Tibial nerve (tissue), 4 donors: ENCODE measurements around the gene PRDM13. TPM values are rescaled to one million over a fixed set of nuclear protein-coding genes. Genes with fewer than 3 reads are reported as not detected.

ENCODE experiments used
- DNase-seq, 2 donors: peaks; one replicate each; pipeline ENCODE4 v3.0.0-alpha.2; 2019; ENCODE audit warnings: low spot score in 2 of 2
- H3K27ac ChIP-seq, 4 donors: fragments of 200-600 bp; sonication (generic) in 3 of 4; one replicate each; pipeline ENCODE4 v1.5.1; 2017 to 2019; ENCODE audit warnings: mild to moderate bottlenecking in 1 of 4
- H3K27me3 ChIP-seq, 2 donors: fragments of 200-600 bp; sonication (generic) in 1 of 2; one replicate each; pipeline versions ENCODE4 v1.5.1 to v1.6.0; 2017 to 2019
- H3K36me3 ChIP-seq, 3 donors: fragments of 200-600 bp; sonication (generic); one replicate each; pipeline ENCODE4 v1.5.1; 2018 to 2019
- H3K4me1 ChIP-seq, 4 donors: fragments of 200-600 bp; sonication (generic) in 3 of 4; one replicate each; pipeline ENCODE4 v1.5.1; 2017 to 2019
- H3K4me3 ChIP-seq, 4 donors: fragments of 200-600 bp; sonication (generic) in 3 of 4; one replicate each; pipeline ENCODE4 v1.5.1; 2017 to 2019; ENCODE audit warnings: mild to moderate bottlenecking in 1 of 4, moderate library complexity in 1 of 4
- H3K9me3 ChIP-seq, 4 donors: fragments of 200-600 bp; sonication (generic) in 3 of 4; one replicate each; pipeline ENCODE4 v1.5.1; 2017 to 2019
- CTCF ChIP-seq, 5 experiments: fragments of 200-600 bp in 3 of 5; fragments of 450-650 bp in 2 of 5; sonication (generic) in 3 of 5; IDR thresholded peaks; one replicate each; pipeline ENCODE4 v1.5.1; 2016 to 2019; ENCODE audit warnings: antibody characterized with exemption in 5 of 5, mild to moderate bottlenecking in 3 of 5, moderate library complexity in 2 of 5
- EP300 ChIP-seq, 2 donors: sonication (generic); formaldehyde crosslinking; IDR thresholded peaks; one replicate each; pipeline ENCODE4 v1.6.1; 2017; ENCODE audit warnings: antibody characterized with exemption in 2 of 2, mild to moderate bottlenecking in 1 of 2
- POLR2A ChIP-seq, 2 donors: fragments of 450-650 bp; IDR thresholded peaks; one replicate each; pipeline ENCODE4 v1.6.1; 2017; ENCODE audit warnings: antibody characterized with exemption in 2 of 2, mild to moderate bottlenecking in 2 of 2, moderate library complexity in 2 of 2
- WGBS, 2 donors: methylation state at CpG; one replicate each; pipeline ENCODE4 v1.1.5; 2018; 5-methylcytosine and 5-hydroxymethylcytosine counted together
- total RNA-seq, 4 donors: library from RNA; depleted of rRNA; stranded (reverse); fragments of >200 nt; gene quantifications; one replicate each; pipeline ENCODE4 v1.1.0, GENCODE V29; 2016

Gene PRDM13
- total RNA-seq, 4 donors from 2014 or later: not detected

GRCh38 chr6:99611148-99611547, 4.5 kb downstream of the PRDM13 start:
- 8% methylated on average over 3 of the region's 3 CpGs for WGBS, 2 donors
- Histone ChIP-seq H3K36me3 (no peaks in the 10 kb centered on the region), H3K9me3 (no peaks in the 10 kb centered on the region), H3K4me3 (no peak overlapping the region), H3K27me3 (peaks cover 2 to 98% of the 10 kb centered on the region in 2 donors), H3K27ac (no peak overlapping the region), H3K4me1 (peaks cover 0 to 55% (median 15%) of the 10 kb centered on the region in 4 donors)
- TF ChIP-seq EP300 (IDR thresholded peaks at IDR 0.05) (no peak), CTCF (IDR thresholded peaks at IDR 0.05) (no peak), POLR2A (IDR thresholded peaks at IDR 0.05) (no peak)
- no peak for DNase-seq

- no peaks in the 10 kb centered on the region for H3K9me3 ChIP-seq
- WGBS, 2 donors: 12 to 14% methylated on average over 51 to 55 of the region's 56 CpGs
- peak overlapping the region; percentile 25 to 58 (median 34) for H3K4me3 ChIP-seq
- TF ChIP-seq POLR2A (IDR thresholded peaks at IDR 0.05) (no peak), CTCF (IDR thresholded peaks at IDR 0.05) (no peak), EP300 (IDR thresholded peaks at IDR 0.05) (no peak)
- no peaks in the 10 kb centered on the region for H3K36me3 ChIP-seq
- no peak overlapping the region for H3K27ac ChIP-seq
- peaks cover 0 to 39% (median 15%) of the 10 kb centered on the region in 4 donors for H3K4me1 ChIP-seq
- DNase-seq: no peak
- H3K27me3 ChIP-seq: peaks cover 0 to 98% of the 10 kb centered on the region in 2 donors
Measured at GRCh38 chr6:99612551-99613408, 6.1 kb downstream of the PRDM13 start.

GRCh38 chr6:99613409-99613704, 6.7 kb downstream of the PRDM13 start:
- no peaks in the 10 kb centered on the region for H3K9me3 ChIP-seq
- H3K27ac ChIP-seq: no peak overlapping the region
- no peaks in the 10 kb centered on the region for H3K36me3 ChIP-seq
- 1% methylated on average over 20 of the region's 37 CpGs; no CpG with 5 or more reads in 1 of the 2 donors for WGBS, 2 donors
- H3K4me3 ChIP-seq: peak overlapping the region; percentile 25 to 58 (median 34)
- peaks cover 0 to 98% of the 10 kb centered on the region in 2 donors for H3K27me3 ChIP-seq
- DNase-seq: no peak
- H3K4me1 ChIP-seq: peaks cover 0 to 33% (median 15%) of the 10 kb centered on the region in 4 donors
- peak in 4 of 5 experiments; percentile 31 to 44 (median 34) for TF ChIP-seq CTCF (IDR thresholded peaks at IDR 0.05)
- TF ChIP-seq EP300 (IDR thresholded peaks at IDR 0.05): no peak
- TF ChIP-seq POLR2A (IDR thresholded peaks at IDR 0.05): no peak

GRCh38 chr6:99613705-99614429, 7.2 kb downstream of the PRDM13 start:
- WGBS, 2 donors: 1% methylated on average over 32 to 37 of the region's 82 CpGs
- no peak for TF ChIP-seq EP300 (IDR thresholded peaks at IDR 0.05)
- TF ChIP-seq POLR2A (IDR thresholded peaks at IDR 0.05): no peak
- no peak for TF ChIP-seq CTCF (IDR thresholded peaks at IDR 0.05)
- H3K27me3 ChIP-seq: peaks cover 0 to 98% of the 10 kb centered on the region in 2 donors

More at GRCh38 chr6:99613705-99614429, 7.2 kb downstream of the PRDM13 start:
- H3K9me3 ChIP-seq: no peaks in the 10 kb centered on the region
- DNase-seq: no peak
- peak overlapping the region; percentile 26 to 58 (median 38) for H3K4me3 ChIP-seq
- H3K27ac ChIP-seq: no peak overlapping the region
- no peaks in the 10 kb centered on the region for H3K36me3 ChIP-seq
- peaks cover 0 to 33% (median 15%) of the 10 kb centered on the region in 4 donors for H3K4me1 ChIP-seq
